Keratinocyte (primary cell): ENCODE results near the gene TMEM97. TPM values are rescaled to one million over a fixed set of nuclear protein-coding genes. Genes with fewer than 3 reads are reported as not detected.

ENCODE experiments used
- DNase-seq: peaks from one replicate; pipeline ENCODE4 v3.0.0-alpha.2; 2011; ENCODE audit warnings: low read depth, missing footprints, low spot score
- FAIRE-seq: peaks from 2 replicates; lab custom pipeline; 2011; peaks lifted over from hg19 to GRCh38; lab: Jason Lieb, UNC
- H2AFZ ChIP-seq: 2 replicates; pipeline ENCODE4 v1.6.0; 2012; ENCODE audit warnings: low read length, control low read depth, inconsistent platforms; ENCODE audit not compliant: control insufficient read depth
- H3K27ac ChIP-seq: 2 replicates; pipeline ENCODE4 v1.5.1; 2011; ENCODE audit warnings: low read length; ENCODE audit not compliant: control insufficient read depth, insufficient read depth
- H3K27me3 ChIP-seq: 3 replicates; pipeline ENCODE4 v1.6.0; 2011; ENCODE audit warnings: low read length; ENCODE audit not compliant: control insufficient read depth, insufficient read depth; ENCODE audit errors: extremely low read depth
- H3K36me3 ChIP-seq, 2 experiments: 2 replicates in 1 of 2; 3 replicates in 1 of 2; pipeline ENCODE4 v1.5.1; 2011; ENCODE audit warnings: low read length in 2 of 2, mild to moderate bottlenecking in 1 of 2; ENCODE audit not compliant: control insufficient read depth in 2 of 2, insufficient read depth in 2 of 2; ENCODE audit errors: extremely low read depth in 1 of 2
- H3K4me1 ChIP-seq: 3 replicates; pipeline ENCODE4 v1.5.1; 2011; ENCODE audit warnings: low read length; ENCODE audit not compliant: control insufficient read depth, insufficient read depth; ENCODE audit errors: extremely low read depth
- H3K4me2 ChIP-seq: 3 replicates; pipeline ENCODE4 v1.6.0; 2011; ENCODE audit warnings: low read depth, low read length; ENCODE audit not compliant: control insufficient read depth, insufficient read depth; ENCODE audit errors: extremely low read depth
- H3K4me3 ChIP-seq, 3 experiments: fragments of 200-600 bp in 1 of 3; sonication (generic) in 1 of 3; 2 replicates in 2 of 3; 3 replicates in 1 of 3; pipeline ENCODE4 v1.5.1; 2011 to 2016; ENCODE audit warnings: low read length in 3 of 3, mild to moderate bottlenecking in 3 of 3, control low read depth in 2 of 3, inconsistent platforms in 1 of 3, low read depth in 1 of 3, mixed read lengths in 1 of 3, mixed run types in 1 of 3, moderate library complexity in 1 of 3; ENCODE audit not compliant: control insufficient read depth in 2 of 3, insufficient read depth in 2 of 3; ENCODE audit errors: extremely low read depth in 1 of 3
- H3K79me2 ChIP-seq: 2 replicates; pipeline ENCODE4 v1.6.0; 2012; ENCODE audit warnings: low read length; ENCODE audit not compliant: control insufficient read depth, insufficient read depth
- H3K9ac ChIP-seq: 3 replicates; pipeline ENCODE4 v1.6.0; 2011; ENCODE audit warnings: low read length; ENCODE audit not compliant: control insufficient read depth, insufficient read depth; ENCODE audit errors: extremely low read depth
- H3K9me1 ChIP-seq: 3 replicates; pipeline ENCODE4 v1.6.0; 2011; ENCODE audit warnings: low read length; ENCODE audit not compliant: control insufficient read depth, insufficient read depth; ENCODE audit errors: extremely low read depth
- H3K9me3 ChIP-seq: 2 replicates; pipeline ENCODE4 v1.5.1; 2012; ENCODE audit warnings: low read depth, low read length; ENCODE audit not compliant: control insufficient read depth
- H4K20me1 ChIP-seq: 3 replicates; pipeline ENCODE4 v1.6.0; 2011; ENCODE audit warnings: low read length; ENCODE audit not compliant: control insufficient read depth, insufficient read depth; ENCODE audit errors: extremely low read depth
- CTCF ChIP-seq, 3 experiments: IDR thresholded peaks in 1 of 3; conservative IDR thresholded peaks in 1 of 3; optimal IDR thresholded peaks in 1 of 3; 2 replicates in 2 of 3; 3 replicates in 1 of 3; pipeline versions ENCODE3 to v1.5.1; 2011; ENCODE audit warnings: low read length in 3 of 3, mild to moderate bottlenecking in 3 of 3, moderate library complexity in 2 of 3, control low read depth in 1 of 3, inconsistent platforms in 1 of 3; ENCODE audit not compliant: insufficient read depth in 2 of 3; ENCODE audit errors: extremely low read depth in 1 of 3
- EZH2 ChIP-seq: IDR thresholded peaks from one replicate; pipeline ENCODE4 v1.6.1; 2012; ENCODE audit warnings: inconsistent platforms, mild to moderate bottlenecking, low read length, moderate library complexity
- dilution Hi-C: fragments of 300-500 bp; cut with MboI; formaldehyde crosslinking; loops from one replicate; pipeline ENCODE4 v1.7.0; 2020; ENCODE audit warnings: low sequenced_read_pairs; ENCODE audit not compliant: extremely low pct_ligation_motif_present
- polyA plus RNA-seq, 5 experiments: library from polyadenylated mRNA; depleted of rRNA in 3 of 5; stranded (reverse) in 3 of 5; stranded (forward) in 1 of 5; unstranded in 1 of 5; fragments of >200 nt; gene quantifications; 1 replicate in 1 of 5; 2 replicates in 3 of 5; 3 replicates in 1 of 5; pipeline versions ENCODE4 v1.2.1 to v1.2.3, GENCODE V29; 2011 to 2012; ENCODE audit warnings: missing spikeins in 2 of 5, low read depth in 1 of 5, low replicate concordance in 1 of 5

The TMEM97 gene
- polyA plus RNA-seq, 1 donor (not counting 4 experiments of a cell fraction or from before 2014, with no cell fraction given): 29.9 TPM

GRCh38 chr17:28343491-28343932, 24.5 kb downstream of the TMEM97 start:
- Histone ChIP-seq H3K9me3 (no peaks in the 10 kb centered on the region), H3K36me3 (peaks cover 65 to 66% of the 10 kb centered on the region in 2 experiments), H2AFZ (no peak overlapping the region), H3K27ac (no peak overlapping the region), H3K9me1 (peaks cover 4% of the 10 kb centered on the region), H3K27me3 (no peaks in the 10 kb centered on the region), H3K79me2 (peaks cover 25% of the 10 kb centered on the region), H3K4me3 (no peak overlapping the region), H3K4me1 (peaks cover 36% of the 10 kb centered on the region), H3K4me2 (no peak overlapping the region), H4K20me1 (peaks cover 9% of the 10 kb centered on the region), H3K9ac (no peak overlapping the region)
- no peak for FAIRE-seq
- no peak for TF ChIP-seq CTCF (optimal IDR thresholded peaks at IDR 0.05 in 1 of 3, IDR thresholded peaks at IDR 0.05 in 1 of 3, conservative IDR thresholded peaks at IDR 0.05 in 1 of 3; ENCODE audit: extremely low read depth in 1 of 3, insufficient read depth in 2 of 3, low read length in 3 of 3)
- no peak for TF ChIP-seq EZH2
- dilution Hi-C loops: no loop called here
- no peak for DNase-seq

GRCh38 chr17:28344011-28344410, 25.0 kb downstream of the TMEM97 start:
- H3K9ac ChIP-seq: no peak overlapping the region
- peaks cover 3% of the 10 kb centered on the region for H3K9me1 ChIP-seq
- H3K9me3 ChIP-seq: no peaks in the 10 kb centered on the region
- H3K79me2 ChIP-seq: peaks cover 21% of the 10 kb centered on the region
- peaks cover 6% of the 10 kb centered on the region for H4K20me1 ChIP-seq
- no peak overlapping the region for H3K4me3 ChIP-seq
- no peak overlapping the region for H3K4me2 ChIP-seq
- H3K36me3 ChIP-seq: peaks cover 66 to 70% of the 10 kb centered on the region in 2 experiments
- no peak for TF ChIP-seq CTCF (optimal IDR thresholded peaks at IDR 0.05 in 1 of 3, IDR thresholded peaks at IDR 0.05 in 1 of 3, conservative IDR thresholded peaks at IDR 0.05 in 1 of 3; ENCODE audit: extremely low read depth in 1 of 3, insufficient read depth in 2 of 3, low read length in 3 of 3)
- no peak for TF ChIP-seq EZH2
- DNase-seq (no peak), FAIRE-seq (no peak)
- no peak overlapping the region for H3K27ac ChIP-seq
- H2AFZ ChIP-seq: no peak overlapping the region
- no peaks in the 10 kb centered on the region for H3K27me3 ChIP-seq
- dilution Hi-C loops: no loop called here
- peaks cover 33% of the 10 kb centered on the region for H3K4me1 ChIP-seq
